GOT3 (cell line): ENCODE data around the gene HCN2.
A peak's percentile ranks its signal among the peaks of the same experiment; 100 is the strongest.
"Not testable (repeated sequence)": the region's sequence is repeated elsewhere in the genome, so short reads cannot be mapped to it uniquely, and the experiment has no call there.

Source experiments
- DNase-seq: peaks from one replicate; lab custom pipeline; 2025; ENCODE audit warnings: mixed read lengths; lab: John Stamatoyannopoulos, UW

Gene HCN2

DNA sequence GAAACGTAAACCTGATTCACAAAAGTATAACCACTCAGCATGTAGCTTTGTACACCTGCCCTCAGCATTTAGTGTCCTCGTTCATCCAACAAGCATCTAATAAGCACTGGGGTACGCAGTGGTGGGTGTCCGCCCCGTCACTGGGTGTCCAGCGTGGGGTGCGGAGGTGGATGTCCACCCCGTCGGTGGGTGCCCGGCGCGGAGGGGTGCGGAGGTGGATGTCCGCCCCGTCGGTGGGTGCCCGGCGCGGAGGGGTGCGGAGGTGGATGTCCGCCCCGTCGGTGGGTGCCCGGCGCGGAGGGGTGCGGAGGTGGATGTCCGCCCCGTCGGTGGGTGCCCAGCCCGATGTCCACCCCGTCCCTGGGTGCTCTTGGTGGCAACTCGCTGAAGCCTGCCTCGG is 4.5 kb upstream of the HCN2 start:
- not testable (repeated sequence) for DNase-seq

DNA sequence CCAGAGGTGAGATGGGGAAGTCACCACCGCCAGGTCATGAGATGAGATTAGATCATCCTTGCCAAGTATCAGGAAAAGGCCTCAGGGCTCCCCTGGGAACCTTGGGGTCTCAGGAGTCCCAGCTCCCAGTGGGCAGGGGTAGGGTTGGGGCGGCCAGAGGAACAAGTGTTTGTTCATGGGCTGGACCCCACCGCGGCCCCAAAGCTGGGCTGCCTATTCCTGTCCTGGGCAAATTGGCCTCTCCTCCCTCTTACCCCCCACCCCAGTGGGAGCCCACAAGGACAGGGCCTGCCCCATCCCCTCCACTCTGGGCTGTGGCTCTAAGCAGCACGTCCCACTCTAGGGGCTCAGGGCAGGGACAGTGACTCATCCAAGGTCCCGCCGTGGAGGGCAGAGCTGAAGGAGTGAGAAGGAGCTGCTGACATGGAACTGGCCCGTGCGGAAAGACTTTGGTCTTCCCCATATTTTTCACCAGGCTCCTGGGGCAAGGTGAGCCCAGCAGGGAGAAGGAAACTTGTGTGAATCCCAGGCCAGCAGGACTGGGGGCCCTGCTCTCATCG is 4.0 kb upstream of the HCN2 start:
- no peak for DNase-seq

DNA sequence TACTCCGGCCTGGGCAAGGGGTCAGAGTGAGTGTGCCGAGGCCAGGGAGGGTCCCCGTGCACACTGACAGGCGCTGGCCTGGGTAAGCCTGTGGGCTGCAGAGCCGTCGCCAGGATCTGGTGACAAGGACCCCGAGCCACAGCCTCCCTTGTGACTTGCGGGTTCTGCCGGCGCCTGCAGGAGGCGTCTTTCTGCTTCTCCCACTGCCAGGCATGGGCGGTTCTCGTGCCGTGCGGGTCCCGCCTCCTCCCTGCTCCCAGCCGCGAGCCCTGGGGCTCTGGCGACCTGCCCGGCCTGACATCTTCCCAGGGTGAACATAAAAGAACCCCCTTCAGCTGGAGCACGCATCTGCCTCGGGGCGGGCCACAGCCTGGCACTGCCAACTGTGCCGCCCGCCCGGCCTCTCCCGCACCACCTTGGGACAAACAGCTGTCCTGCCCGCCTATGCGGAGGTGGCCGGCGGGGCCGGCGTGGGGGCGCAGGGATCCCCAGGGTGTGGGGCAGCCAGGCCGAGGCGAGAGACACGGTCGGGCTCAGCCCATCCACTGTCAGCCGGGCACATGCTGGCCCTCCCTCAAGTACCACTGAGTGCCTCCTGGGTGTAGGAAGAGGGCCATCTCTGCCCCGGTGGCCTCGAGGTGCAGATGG is 1.5 kb upstream of the HCN2 start:
- DNase-seq: peak; percentile 41

DNA sequence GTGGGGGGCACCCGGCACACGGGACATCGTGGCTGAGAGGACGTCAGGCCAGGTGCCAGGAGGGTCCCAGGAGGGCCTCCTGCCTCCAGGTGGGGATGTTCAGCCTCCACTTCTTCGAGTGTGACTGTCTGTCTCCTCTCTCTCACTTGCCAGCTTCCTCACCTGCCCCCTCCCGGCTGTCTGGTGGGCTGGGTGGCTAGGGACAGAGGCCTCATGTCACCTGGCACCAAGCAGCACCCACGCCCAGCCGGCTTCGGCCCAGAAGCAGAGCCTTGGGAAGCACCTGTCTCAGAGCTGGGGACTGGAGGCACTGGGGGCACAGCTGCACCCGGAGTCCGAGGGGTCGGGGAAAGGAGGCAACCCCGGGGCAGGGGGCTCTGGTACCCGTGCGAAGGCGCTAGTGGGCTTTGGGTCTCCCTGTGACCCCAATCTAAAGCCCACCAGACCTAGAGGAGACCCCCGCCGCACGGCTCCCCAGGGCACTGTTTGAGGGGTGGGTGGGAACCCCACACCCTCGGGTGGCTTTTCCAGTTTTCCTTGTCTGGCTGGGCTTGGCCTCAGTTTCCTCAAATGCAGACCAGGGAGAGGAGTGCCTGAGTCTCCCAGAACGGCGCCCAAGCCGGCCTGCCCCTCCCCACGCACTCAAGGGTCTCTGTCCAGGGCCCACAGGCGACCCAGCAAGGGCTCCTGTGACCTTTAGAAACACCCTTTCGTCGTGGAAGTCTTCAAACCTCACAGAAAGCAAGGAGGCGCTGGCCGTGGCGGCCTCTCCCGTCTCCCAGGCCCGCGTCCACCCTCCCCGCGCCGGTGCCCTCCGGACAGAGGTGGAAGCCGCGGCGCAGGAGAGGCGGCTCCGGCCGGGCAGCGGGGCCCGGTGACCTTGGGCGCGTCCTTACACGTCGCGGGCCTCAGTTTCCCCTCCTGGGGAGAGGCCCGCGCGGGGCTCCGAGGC is 664 bp upstream of the HCN2 start:
- no peak for DNase-seq

DNA sequence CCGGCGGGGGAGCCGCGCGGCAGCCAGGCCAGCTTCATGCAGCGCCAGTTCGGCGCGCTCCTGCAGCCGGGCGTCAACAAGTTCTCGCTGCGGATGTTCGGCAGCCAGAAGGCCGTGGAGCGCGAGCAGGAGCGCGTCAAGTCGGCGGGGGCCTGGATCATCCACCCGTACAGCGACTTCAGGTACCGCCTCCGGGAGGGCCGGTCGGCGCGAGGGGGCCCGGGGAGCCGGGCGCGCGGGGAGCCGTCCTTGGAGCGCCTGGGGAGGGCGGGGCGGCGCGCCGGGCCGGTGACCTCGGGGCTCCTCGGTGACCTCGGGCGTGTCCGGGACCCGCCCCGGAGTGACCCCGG is 690 bp downstream of the HCN2 start:
- no peak for DNase-seq

DNA sequence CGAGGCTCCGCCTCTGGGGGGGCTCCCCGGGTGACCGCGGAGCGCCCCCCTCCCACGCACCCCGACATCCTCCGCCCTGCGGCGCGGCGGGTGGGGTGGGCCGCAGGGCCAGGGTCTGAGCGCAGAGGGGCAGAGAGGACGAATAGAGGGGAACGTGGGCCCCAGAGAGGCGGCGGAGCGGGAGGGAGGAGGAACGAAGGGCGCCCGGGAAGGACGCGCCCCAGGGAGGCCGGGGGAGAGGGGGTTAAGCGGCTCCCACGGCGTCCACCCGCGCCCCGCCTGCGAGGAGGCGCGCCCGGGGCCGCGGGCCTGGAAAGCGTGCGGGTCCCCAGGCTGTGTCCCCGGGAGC is 1.0 kb downstream of the HCN2 start:
- no peak for DNase-seq

DNA sequence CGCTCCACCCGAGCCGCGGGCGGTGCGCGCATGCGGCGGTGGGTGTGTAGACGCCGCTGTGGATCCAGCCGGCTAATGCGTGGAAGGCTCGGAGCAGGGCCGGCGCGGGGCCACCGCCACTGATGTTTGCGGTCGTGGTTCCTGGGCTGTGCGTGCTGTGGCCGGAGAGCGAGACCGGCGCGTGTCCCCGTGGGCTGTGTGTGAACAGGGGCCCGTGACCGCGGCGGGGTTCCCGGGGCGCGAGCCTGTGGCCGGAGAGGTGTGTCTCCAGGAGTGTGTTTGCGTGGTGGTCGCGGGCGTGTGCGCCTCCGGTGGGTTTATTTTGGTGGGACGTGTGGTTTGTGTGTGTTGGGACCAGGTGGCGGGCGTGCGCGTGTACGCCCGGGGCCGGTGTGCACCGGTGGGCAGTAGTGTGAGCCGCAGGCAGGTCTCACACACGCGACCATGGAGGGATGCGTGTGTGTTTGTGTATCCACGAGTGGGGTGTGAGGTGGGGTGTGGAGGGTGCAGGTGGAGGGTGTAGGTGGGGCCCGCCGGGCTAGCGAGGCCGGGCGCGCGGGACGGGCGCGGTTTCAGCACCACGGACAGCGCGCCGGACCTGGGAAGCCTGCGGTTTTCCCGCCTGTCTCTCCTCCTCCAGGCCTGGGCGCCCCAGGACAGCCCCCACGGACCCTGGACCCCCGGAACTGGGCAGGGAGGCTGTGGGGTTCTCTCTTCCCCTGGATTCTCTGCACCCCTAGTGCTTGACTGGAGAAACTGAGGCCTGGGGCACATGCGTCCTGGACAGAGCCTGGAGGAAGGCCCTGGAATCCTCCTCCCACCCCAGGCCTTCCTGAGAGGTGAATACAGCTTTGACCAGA is 1.6 kb downstream of the HCN2 start:
- no peak for DNase-seq

DNA sequence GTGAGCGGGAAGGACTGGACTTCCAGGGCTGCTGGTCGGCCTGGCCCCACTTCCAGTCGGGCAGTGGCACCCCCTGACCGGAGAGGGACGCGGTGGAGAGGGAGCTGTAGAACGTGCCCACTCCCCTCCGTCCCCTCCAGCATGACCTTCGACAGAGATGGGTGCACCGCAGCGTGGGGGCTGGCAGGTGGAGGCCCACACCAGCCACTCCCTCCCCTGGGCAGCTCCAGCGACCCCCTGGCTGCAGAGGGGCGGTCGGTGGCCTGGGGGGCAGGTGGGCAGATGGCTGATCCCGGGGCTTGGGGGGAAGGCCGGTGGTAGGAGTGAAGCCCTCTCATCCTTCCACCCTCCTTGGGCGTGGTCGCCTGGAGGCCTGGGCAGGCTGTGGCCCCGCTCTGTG is 2.4 kb downstream of the HCN2 start:
- DNase-seq: no peak

DNA sequence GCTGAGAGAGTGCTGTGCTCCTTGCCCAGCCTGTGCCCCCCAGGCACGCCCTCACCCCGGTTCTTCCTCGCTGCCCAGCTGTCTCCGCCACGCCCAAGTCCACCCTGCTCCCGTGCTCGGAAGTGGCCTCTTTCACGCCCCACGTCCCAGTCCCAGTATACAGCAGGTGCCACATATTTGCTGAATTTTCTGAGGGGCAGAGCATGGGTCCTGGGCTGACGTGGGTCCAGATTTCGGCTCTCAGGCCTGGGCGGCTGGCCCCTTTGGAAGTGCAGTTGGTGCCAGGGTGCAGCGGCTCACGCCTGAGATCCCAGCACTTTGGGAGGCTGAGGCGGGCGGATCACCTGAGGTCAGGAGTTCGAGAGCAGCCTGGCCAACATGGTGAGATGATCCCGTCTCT is 3.4 kb downstream of the HCN2 start:
- no peak for DNase-seq

DNA sequence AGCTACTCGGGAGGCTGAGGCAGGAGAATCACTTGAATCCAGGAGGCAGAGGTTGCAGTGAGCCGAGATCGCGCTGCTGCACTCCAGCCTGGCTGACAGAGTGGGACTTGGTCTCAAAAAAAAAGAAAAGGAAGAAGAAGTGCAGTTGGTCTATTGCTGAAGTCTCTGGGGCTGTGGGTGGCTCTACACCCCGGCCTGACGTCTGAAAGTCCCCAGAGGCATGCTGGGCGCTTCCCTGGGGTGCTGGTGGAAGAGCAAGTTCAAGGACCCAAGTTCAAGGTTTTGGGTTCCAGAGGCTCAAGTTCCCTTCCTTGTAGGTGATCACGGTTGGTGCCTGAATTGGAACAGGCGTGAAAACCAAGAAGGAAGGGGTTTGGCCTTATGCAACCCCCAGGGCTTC is 3.8 kb downstream of the HCN2 start:
- DNase-seq: no peak

DNA sequence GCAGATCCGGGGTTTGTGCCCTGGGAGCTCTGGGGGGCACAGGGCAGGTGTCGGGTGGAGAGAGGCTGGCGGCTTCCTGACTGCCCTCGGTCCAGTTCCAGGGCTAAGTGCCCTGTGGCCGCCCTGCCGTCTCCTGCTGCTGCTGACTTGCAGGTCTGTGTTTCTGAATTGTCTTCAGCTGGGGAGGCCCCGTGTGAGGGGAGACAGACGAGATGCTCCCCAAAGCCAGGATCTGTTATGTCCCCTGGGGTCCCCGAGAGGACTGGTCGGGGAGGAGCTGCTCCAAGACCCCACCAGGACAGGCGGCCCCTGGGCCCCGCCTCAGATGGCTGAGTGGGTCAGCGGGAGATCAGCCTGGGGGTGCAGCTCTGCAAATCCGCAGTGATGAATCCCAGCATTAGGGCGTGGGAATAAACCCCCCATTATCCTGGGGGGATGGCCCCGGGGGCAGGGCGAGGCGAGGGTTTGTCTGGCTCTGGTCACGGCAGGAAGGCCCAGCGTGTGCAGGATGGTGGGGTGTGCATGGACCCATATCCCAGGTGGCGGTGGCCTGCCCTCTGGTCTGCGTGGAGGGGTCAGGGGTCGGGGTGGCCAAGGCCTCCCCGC is 4.7 kb downstream of the HCN2 start:
- no peak for DNase-seq

DNA sequence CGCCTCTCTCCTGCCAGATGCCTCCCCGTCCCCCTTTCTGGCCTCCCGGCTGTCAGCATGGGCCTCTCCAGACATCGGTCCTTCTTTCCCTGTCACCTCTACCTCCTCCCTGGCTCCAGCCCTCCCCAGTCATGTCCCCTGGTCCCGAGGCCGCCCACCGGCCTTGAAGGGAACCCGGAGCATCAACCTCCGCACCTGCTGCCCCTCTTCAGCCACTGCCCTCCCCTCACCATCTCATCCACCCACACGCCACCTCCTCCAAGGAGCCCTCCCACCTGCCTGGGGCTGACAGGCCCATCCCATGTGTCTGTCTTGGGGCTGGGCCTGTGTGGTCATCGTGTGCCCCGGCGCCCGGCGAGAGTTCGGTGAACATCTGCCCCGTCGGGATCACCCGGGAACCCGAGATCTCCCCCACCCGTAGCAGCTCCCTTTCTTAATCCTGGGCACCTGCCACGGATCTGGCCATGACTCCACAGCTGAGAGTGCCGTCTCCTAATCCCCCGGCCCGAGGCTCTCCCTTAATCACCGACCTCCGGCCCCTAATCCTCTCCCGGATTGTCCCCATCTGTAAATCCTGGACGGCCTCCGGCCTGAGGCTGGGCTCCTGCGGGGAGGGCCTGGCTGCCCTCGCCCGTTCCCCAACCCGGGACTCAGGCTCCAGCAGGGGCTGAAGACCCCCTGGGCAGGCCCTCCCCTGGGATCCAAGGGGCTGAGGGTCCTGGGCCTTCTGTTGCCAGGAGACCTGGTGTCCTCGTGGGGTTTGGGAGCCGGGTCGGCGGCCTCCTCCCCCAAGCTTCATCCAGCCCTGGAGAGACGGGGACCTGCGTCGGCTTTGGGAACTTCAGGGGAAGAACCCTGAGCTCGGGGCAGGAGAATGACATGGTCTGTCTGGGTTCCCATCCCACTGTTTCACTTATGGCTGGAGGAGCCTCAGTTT is 5.9 kb downstream of the HCN2 start:
- no peak for DNase-seq

DNA sequence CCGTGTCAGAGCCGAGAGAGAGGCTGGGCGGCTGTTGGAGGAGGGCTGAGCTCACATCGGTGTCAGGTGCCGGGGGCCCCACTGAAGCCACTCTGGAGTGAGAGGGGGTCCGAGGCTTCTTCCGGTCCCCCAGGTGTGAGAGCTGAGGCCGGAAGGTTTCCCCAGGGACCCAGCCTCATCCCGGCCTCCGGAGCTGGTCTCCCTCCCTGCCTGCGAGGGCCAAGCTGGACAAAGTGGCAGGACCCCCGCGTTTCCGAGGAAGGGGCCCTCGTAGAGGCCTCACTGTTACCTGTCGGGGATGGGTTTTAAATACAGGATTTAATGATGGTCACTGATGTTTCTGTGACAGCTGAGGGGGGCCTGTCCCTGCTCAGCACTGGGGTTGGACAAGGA is 6.6 kb downstream of the HCN2 start:
- DNase-seq: no peak

DNA sequence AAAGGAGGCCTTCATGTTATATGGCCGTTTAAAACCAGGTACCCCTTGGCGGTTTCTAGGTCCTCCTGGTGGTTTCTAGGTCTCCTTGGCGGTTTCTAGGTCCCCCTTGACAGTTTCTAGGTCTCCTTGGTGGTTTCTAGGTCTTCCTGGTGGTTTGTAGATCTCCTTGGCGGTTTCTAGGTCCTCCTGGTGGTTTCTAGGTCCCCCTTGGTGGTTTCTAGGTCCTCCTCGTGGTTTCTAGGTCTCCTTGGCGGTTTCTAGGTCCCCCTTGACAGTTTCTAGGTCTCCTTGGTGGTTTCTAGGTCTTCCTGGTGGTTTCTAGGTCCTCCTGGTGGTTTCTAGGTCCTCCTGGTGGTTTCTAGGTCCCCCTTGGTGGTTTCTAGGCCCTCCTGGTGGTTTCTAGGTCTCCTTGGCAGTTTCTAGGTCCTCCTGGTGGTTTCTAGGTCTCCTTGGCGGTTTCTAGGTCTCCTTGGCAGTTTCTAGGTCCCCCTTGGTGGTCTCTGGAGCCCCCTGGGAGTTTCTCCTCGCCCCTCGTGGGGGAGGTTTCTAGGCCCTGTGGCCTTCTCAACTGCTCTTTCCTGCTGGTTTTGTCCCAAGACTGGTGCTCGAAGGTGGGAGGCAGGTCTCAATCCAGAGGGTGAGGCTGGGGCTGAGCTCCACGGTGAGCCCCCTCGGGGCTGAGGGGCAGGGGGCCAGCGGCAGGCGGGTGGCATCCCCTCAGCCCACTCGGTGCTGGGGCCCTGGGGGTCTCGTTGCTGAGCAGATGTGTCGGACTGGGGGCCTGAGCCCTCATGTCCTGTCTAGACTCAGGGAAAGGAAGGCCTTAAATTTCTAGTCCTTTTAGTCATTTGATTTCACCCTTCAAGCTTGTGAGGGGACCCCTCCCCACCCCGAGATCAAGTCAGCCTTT is 8.0 kb downstream of the HCN2 start:
- DNase-seq: no peak

DNA sequence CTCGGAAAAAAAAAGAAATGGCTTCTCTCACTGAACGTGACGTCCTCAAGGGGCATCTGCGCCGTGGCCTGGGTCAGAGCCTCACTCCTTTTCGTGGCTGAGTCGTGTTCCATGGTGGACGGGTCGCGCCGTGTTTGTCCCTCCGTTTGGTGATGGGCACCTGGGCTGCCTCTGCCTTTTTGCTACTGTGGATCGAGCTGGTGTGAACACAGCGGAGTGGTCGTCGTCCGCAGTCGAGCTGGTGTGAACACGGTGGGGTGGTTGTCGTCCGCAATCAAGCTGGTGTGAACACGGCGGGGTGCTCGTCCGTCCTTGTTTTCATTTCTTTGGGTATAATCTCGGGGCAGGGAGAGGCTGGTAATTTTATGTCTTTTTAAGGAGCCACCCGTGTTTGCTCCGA is 11.6 kb downstream of the HCN2 start:
- DNase-seq: no peak

DNA sequence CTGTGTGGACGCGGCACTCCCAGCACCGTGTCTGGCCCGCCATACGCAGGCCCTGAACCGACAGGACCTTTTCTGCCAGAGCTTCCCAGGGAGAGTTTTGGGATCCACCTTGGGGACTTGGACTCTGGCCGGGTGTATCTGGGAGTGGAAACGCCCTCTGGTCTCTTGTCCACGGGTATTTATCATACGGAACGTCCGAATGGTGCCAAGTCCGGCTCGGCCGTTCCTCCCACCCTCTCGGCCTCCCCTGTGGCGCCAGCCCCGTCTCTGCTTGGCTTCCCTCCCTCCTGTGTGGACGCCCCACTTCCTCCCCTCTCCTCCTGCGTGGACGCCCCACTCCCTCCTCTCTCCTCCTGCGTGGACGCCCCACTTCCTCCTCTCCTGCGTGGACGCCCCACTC is 12.1 kb downstream of the HCN2 start:
- no peak for DNase-seq

DNA sequence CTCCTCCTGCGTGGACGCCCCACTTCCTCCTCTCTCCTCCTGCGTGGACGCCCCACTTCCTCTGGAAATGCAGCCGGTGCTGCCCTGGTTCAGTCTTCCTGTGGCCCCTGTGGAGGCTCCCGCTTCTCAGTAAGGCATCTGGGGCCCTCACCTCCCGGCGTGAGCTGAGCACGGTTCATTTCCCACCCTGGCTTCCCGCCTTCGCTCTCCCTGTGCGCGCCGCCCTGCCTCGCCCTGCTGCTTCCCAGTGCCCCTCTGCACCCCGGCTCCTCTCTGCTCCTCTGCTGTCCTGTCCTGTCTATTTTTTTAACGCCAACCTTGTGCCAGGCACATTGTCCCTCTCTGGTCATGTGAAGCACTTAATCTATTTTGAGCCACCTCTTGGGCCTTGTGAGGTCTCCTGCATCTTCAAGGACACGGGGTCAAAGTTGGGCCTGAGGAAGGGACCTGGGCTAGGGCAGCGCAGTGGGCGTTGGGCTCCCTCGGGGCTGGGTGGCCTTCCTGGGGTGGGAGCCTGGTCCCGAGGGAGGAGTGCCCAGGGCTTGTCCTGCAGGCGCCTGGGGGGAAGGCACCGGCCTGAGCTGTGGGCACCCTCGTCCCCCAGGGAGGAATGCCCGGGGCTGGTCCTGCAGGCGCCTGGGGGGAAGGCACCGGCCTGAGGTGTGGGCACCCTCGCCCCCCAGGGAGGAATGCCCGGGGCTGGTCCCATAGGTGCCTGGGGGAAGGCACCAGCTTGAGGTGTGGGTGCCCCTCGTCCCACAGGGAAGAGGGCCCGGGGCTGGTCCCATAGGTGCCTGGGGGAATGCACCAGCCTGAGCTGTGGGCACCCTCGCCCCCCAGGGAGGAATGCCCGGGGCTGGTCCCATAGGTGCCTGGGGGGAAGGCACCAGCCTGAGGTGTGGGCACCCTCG is 13.0 kb downstream of the HCN2 start:
- no peak for DNase-seq

DNA sequence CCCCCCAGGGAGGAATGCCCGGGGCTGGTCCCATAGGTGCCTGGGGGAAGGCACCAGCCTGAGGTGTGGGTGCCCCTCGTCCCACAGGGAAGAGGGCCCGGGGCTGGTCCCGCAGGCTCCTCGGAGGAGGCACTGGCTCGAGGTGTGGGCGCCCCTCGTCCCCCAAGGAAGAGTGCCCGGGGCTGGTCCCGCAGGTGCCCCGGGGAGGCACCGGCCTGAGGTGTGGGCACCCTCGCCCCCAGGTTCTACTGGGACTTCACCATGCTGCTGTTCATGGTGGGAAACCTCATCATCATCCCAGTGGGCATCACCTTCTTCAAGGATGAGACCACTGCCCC is 13.6 kb downstream of the HCN2 start:
- not testable (repeated sequence) for DNase-seq

DNA sequence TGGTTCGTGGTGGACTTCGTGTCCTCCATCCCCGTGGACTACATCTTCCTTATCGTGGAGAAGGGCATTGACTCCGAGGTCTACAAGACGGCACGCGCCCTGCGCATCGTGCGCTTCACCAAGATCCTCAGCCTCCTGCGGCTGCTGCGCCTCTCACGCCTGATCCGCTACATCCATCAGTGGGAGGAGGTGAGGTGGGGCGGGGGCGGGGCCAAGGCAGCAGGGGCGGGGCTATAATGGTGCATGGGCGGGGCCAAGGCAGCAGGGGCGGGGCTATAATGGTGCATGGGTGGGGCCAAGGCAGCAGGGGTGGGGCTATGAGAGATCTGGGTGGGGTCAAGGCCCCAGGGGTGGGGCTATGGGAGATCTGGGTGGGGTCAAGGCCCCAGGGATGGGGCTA is 14.1 kb downstream of the HCN2 start:
- not testable (repeated sequence) for DNase-seq
